ENCODE measurements around the gene RHBDD3.

- TF ChIP-seq EZH2 (IDR thresholded peaks at IDR 0.05; ENCODE audit: low read depth, low read length, severe bottlenecking) (no peak), FOSL1 (IDR thresholded peaks at IDR 0.05; ENCODE audit: insufficient read depth, low read depth, low read length) (no peak), CTCF (IDR thresholded peaks at IDR 0.05; ENCODE audit: control extremely low read depth in 1 of 3, insufficient read depth in 1 of 3, low read depth in 1 of 3, low read length in 3 of 3) (no peak), GTF2F1 (IDR thresholded peaks at IDR 0.05; ENCODE audit: borderline replicate concordance, low read depth, low read length) (no peak), POLR2A (IDR thresholded peaks at IDR 0.05; ENCODE audit: control extremely low read depth in 1 of 2, low read depth in 2 of 2, low read length in 2 of 2) (no peak)
These were observed 35.5 kb downstream of the RHBDD3 start for GRCh38 chr22:29231971-29232959.
